ENCODE measurements around the gene ABCC10.
A peak's percentile ranks its signal among the peaks of the same experiment; 100 is the strongest.
"Not testable (repeated sequence)": the region's sequence is repeated elsewhere in the genome, so short reads cannot be mapped to it uniquely, and the experiment has no call there.

The ABCC10 gene

GRCh38 chr6:43450699-43451131 is 23.4 kb downstream of the ABCC10 start:
- Mint-ChIP-seq H3K4me1 (peaks cover 7% of the 10 kb centered on the region), H3K4me3 (no peak overlapping the region), H3K36me3 (peaks cover 7% of the 10 kb centered on the region), H3K27ac (no peak overlapping the region), H3K27me3 (no peaks in the 10 kb centered on the region), H3K9me3 (no peaks in the 10 kb centered on the region)

DNA sequence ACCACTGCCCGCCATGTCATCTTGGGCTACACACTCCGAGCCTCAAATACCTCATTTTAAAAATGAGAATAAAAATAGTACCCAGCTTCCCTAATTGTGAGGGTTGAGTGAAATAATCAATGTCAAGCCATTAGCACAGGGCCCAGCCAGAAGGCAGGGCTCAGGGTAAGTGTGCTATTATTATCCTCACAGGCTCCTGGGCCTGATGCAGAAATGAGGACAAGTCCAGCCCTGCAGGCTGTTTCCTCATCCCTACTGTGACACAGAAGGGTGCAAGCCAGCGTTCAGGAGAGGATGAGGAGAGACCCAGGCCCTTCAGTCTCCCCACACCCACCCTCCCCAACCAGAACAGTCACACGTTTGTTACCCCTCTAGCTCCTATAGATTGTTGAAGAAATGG is 24.0 kb downstream of the ABCC10 start:
- Mint-ChIP-seq H3K27ac (no peak overlapping the region), H3K4me1 (peaks cover 11% of the 10 kb centered on the region), H3K9me3 (no peaks in the 10 kb centered on the region), H3K27me3 (no peaks in the 10 kb centered on the region), H3K4me3 (no peak overlapping the region), H3K36me3 (peaks cover 7% of the 10 kb centered on the region)

DNA sequence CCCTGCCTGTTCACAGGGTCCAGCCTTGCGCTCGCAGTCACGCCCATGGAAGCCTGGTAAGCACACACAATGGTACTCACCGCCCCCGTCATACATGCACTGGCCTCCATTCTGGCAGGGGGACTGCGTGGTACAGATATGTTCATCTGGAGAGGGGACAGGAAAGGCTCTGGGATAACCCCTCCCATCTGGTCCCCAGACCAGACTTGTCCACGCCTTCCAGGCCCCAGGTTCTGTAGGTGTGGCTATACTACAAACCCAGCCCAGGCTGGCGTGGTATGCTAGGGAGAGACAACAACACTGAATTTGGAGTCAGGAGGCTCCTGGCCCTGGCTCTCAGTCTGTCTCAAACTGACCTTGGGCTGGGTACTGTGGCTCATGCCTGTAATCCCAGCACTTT is 24.6 kb downstream of the ABCC10 start:
- no peaks in the 10 kb centered on the region for H3K27me3 Mint-ChIP-seq
- no peak overlapping the region for H3K27ac Mint-ChIP-seq
- H3K4me1 Mint-ChIP-seq: peaks cover 14% of the 10 kb centered on the region
- H3K4me3 Mint-ChIP-seq: no peak overlapping the region
- H3K9me3 Mint-ChIP-seq: no peaks in the 10 kb centered on the region
- peaks cover 7% of the 10 kb centered on the region for H3K36me3 Mint-ChIP-seq

DNA sequence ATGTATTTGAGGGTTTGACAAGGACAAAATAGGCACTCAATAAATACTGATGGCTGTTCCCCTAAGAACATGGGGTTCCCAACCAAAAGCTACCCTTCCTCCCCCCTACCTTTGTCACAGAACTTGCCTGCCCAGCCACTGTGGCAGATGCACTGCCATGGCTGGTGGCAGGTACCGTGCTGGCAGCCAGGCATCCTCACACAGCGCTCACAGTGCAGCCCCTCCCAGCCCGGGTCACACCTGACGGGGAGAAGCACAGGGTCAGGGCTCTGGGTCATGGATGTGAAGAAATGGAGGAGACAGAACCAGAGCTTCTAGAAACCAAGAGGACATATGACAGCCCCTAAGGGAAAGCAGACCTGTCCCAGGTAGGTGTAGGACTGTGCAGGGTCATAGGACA is 25.6 kb downstream of the ABCC10 start:
- Mint-ChIP-seq H3K27me3 (no peaks in the 10 kb centered on the region), H3K27ac (peak overlapping the region; percentile 35), H3K4me3 (no peak overlapping the region), H3K36me3 (peaks cover 4% of the 10 kb centered on the region), H3K9me3 (no peaks in the 10 kb centered on the region), H3K4me1 (peaks cover 15% of the 10 kb centered on the region)

GRCh38 chr6:43453831-43454230 is 26.5 kb downstream of the ABCC10 start:
- Mint-ChIP-seq H3K4me3 (peak overlapping the region; percentile 85), H3K36me3 (peaks cover 4% of the 10 kb centered on the region), H3K9me3 (no peaks in the 10 kb centered on the region), H3K27ac (peak overlapping the region; percentile 56), H3K27me3 (no peaks in the 10 kb centered on the region), H3K4me1 (peaks cover 15% of the 10 kb centered on the region)

GRCh38 chr6:43454290-43454695 is 27.0 kb downstream of the ABCC10 start:
- Mint-ChIP-seq H3K4me3 (peak overlapping the region; percentile 85), H3K27ac (peak overlapping the region; percentile 56), H3K4me1 (peaks cover 15% of the 10 kb centered on the region), H3K9me3 (no peaks in the 10 kb centered on the region), H3K36me3 (peaks cover 4% of the 10 kb centered on the region), H3K27me3 (no peaks in the 10 kb centered on the region)

- Mint-ChIP-seq H3K4me3 (peak overlapping the region; percentile 85), H3K27me3 (no peaks in the 10 kb centered on the region), H3K27ac (no peak overlapping the region), H3K9me3 (no peaks in the 10 kb centered on the region), H3K36me3 (peaks cover 4% of the 10 kb centered on the region), H3K4me1 (peaks cover 18% of the 10 kb centered on the region)
Measured at GRCh38 chr6:43454696-43455530, 27.6 kb downstream of the ABCC10 start.

DNA sequence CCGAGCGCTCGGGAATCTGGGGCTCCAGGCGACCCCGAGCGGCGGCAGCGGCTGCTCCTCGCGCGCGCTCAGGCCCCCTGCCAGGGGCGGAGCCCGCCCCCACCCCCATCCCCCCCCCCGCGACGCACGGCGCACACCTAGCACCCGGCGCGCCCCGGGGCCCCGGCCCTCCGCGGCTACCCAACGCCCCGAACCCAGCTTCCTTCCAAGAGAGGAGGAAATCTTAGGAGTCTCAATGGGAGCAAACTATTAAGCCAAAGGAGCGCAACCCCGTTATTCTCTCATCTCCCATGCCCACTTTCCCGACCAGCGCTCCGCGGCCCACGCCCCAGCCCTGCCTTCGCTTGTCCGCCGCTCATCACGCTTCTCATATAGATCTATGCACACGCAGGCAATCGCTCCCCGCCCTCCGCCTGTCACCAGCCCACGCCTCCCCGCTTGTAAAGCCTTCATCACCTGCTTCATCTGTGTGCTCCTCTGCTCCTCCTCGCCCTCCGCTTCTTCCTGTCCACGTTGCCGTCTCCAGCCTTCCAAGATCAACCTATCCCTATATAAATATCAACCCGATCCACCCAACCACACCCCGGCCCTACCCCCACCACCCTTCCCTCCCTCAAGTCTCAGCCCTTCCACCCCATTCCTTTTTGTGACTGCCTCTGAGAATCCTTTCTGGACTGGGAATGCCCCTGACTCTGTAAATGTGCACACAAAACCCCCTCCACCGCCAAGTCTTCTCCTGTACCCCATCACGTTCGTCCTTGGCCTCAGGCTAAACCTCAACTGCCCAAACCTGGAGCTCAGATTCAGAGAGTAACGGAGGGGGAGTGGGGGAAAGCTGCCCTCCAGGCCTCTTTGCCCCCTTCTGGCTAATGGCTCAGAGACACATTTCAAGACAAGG is 28.4 kb downstream of the ABCC10 start, which contains the start of gene DLK2:
DLK2 (minus strand) TSS at position 18 of the 898 bp plus-strand sequence. CDS start 723 bp downstream, outside the sequence.
- Mint-ChIP-seq H3K4me1 (peaks cover 18% of the 10 kb centered on the region), H3K9me3 (no peaks in the 10 kb centered on the region), H3K4me3 (peak within 1 kb of the TSS; percentile 85), H3K27ac (peak within 1 kb of the TSS; percentile 65), H3K36me3 (peaks cover 1% of the 10 kb centered on the region), H3K27me3 (no peaks in the 10 kb centered on the region)

- H3K9me3 Mint-ChIP-seq: no peaks in the 10 kb centered on the region
- no peak overlapping the region for H3K4me3 Mint-ChIP-seq
- H3K27ac Mint-ChIP-seq: no peak overlapping the region
- peaks cover 18% of the 10 kb centered on the region for H3K4me1 Mint-ChIP-seq
- peaks cover 1% of the 10 kb centered on the region for H3K36me3 Mint-ChIP-seq
- H3K27me3 Mint-ChIP-seq: peaks cover 3% of the 10 kb centered on the region
Measured at GRCh38 chr6:43457643-43458042, 30.3 kb downstream of the ABCC10 start.

GRCh38 chr6:43458154-43458553 is 30.8 kb downstream of the ABCC10 start:
- H3K27ac Mint-ChIP-seq, H3K27me3 Mint-ChIP-seq, H3K36me3 Mint-ChIP-seq, H3K9me3 Mint-ChIP-seq, H3K4me3 Mint-ChIP-seq: not testable (repeated sequence)
- peaks cover 18% of the 10 kb centered on the region for H3K4me1 Mint-ChIP-seq

DNA sequence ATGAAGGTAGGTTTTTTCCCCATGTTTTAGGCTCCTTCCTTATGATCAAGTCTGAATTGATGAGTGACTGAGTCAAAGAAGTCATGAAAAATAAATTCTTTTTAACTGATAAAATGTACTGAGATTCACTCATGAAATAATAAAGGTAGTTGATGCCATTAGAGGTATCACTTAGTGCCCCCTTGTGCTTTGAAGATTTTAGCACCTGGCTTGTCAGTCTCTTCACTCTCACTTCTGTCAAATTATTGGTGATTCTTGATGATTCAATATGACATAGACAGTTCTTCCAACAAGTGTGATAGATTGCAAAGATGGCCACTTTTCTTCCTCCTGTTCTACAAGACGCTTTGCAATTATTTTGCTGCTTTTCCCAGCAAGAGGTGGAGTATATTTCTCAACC is 32.2 kb downstream of the ABCC10 start:
- H3K36me3 Mint-ChIP-seq: no peaks in the 10 kb centered on the region
- peaks cover 3% of the 10 kb centered on the region for H3K27me3 Mint-ChIP-seq
- no peaks in the 10 kb centered on the region for H3K9me3 Mint-ChIP-seq
- peaks cover 13% of the 10 kb centered on the region for H3K4me1 Mint-ChIP-seq
- no peak overlapping the region for H3K27ac Mint-ChIP-seq
- H3K4me3 Mint-ChIP-seq: no peak overlapping the region

GRCh38 chr6:43460032-43460431 is 32.7 kb downstream of the ABCC10 start:
- H3K4me1 Mint-ChIP-seq: peaks cover 13% of the 10 kb centered on the region
- H3K4me3 Mint-ChIP-seq: no peak overlapping the region
- no peak overlapping the region for H3K27ac Mint-ChIP-seq
- no peaks in the 10 kb centered on the region for H3K36me3 Mint-ChIP-seq
- peaks cover 3% of the 10 kb centered on the region for H3K27me3 Mint-ChIP-seq
- H3K9me3 Mint-ChIP-seq: no peaks in the 10 kb centered on the region

DNA sequence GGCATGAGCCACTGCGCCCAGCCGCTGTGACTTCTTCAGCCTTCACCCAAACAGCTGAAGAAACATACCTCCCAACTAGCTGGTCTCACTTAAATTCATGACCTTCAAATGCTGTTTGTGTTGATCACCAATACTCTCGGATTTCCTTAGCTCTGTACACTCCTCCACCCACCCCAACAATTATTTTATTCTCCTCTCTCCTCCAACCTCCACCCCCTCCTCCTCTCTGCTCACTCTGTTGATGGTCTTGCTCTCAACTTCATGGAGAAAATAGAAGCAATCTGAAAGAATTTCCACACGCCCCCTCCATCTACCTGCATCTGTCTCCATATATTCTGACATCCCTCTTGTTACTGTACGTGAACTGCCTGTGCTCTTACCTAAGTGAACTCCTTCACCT is 34.6 kb downstream of the ABCC10 start:
- H3K4me1 Mint-ChIP-seq: peaks cover 4% of the 10 kb centered on the region
- no peaks in the 10 kb centered on the region for H3K36me3 Mint-ChIP-seq
- H3K4me3 Mint-ChIP-seq: no peak overlapping the region
- H3K27me3 Mint-ChIP-seq: peaks cover 3% of the 10 kb centered on the region
- H3K9me3 Mint-ChIP-seq: no peaks in the 10 kb centered on the region
- no peak overlapping the region for H3K27ac Mint-ChIP-seq

- peaks cover 3% of the 10 kb centered on the region for H3K4me1 Mint-ChIP-seq
- H3K9me3 Mint-ChIP-seq: no peaks in the 10 kb centered on the region
- peaks cover 5% of the 10 kb centered on the region for H3K27me3 Mint-ChIP-seq
- no peak overlapping the region for H3K4me3 Mint-ChIP-seq
- no peaks in the 10 kb centered on the region for H3K36me3 Mint-ChIP-seq
- no peak overlapping the region for H3K27ac Mint-ChIP-seq
Measured at GRCh38 chr6:43464337-43464736, 37.0 kb downstream of the ABCC10 start.

GRCh38 chr6:43465948-43466347 is 38.6 kb downstream of the ABCC10 start:
- Mint-ChIP-seq H3K9me3 (no peaks in the 10 kb centered on the region), H3K27ac (no peak overlapping the region), H3K4me1 (no peaks in the 10 kb centered on the region), H3K36me3 (no peaks in the 10 kb centered on the region), H3K27me3 (peaks cover 8% of the 10 kb centered on the region), H3K4me3 (no peak overlapping the region)

DNA sequence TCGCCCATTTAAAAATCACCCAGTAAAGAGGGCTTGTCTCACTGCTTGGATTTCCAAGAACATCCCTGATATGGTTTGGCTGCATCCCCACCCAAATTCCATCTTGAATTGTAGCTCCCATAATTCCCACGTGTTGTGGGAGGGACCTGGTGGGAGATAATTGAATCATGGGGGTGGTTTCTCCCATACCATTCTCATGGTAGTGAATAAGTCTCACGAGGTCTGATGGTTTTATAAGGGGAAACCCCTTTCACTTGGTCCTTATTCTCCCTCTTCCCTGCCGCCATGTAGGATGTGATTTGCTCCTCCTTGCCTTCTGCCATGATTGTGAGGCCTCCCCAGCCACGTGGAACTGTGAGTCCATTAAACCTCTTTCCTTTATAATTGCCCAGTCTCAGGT is 39.9 kb downstream of the ABCC10 start:
- H3K27me3 Mint-ChIP-seq, H3K9me3 Mint-ChIP-seq, H3K36me3 Mint-ChIP-seq, H3K27ac Mint-ChIP-seq, H3K4me3 Mint-ChIP-seq, H3K4me1 Mint-ChIP-seq: not testable (repeated sequence)

Measured in activated naive CD4-positive, alpha-beta T cell treated with anti-CD3 and anti-CD28 coated beads, Interleukin-2, amount 50 U/mL, for 24 hours (primary cell).